ENCODE data around the gene ZFP57. TPM values are rescaled to one million over a fixed set of nuclear protein-coding genes. Genes with fewer than 3 reads are reported as not detected.

The ZFP57 gene
- total RNA-seq, 3 donors from 2014 or later (not counting 1 experiment from before 2014, with no cell fraction given): 2.9 to 12.8 TPM; not detected in 1

GRCh38 chr6:29624520-29624961, 56.4 kb downstream of the ZFP57 start:
- ATAC-seq (no peak), DNase-seq (no peak)
- H3K9me3 ChIP-seq (ENCODE audit: control insufficient read depth, insufficient read depth, low read length): no peaks in the 10 kb centered on the region
- no peak for TF ChIP-seq CTCF (IDR thresholded peaks at IDR 0.05)
- intact Hi-C loops (cut with micrococcal nuclease): no loop called here
- H3K27ac ChIP-seq (ENCODE audit: low read length): no peak overlapping the region
- H3K4me3 Mint-ChIP-seq: no peak overlapping the region
- H3K36me3 ChIP-seq (ENCODE audit: control insufficient read depth, insufficient read depth, low read length): no peaks in the 10 kb centered on the region
- peaks cover 18 to 45% of the 10 kb centered on the region in 2 donors for H3K27me3 Mint-ChIP-seq (ENCODE audit: low read depth in 2 of 2)
- H3K9me3 Mint-ChIP-seq: no peaks in the 10 kb centered on the region
- peaks cover under 1% of the 10 kb centered on the region for H3K27me3 ChIP-seq (ENCODE audit: control insufficient read depth, insufficient read depth, low read length)
- peaks cover 0 to 17% of the 10 kb centered on the region in 2 donors for H3K4me1 Mint-ChIP-seq
- H3K4me3 ChIP-seq (ENCODE audit: low read length): no peak overlapping the region
- H3K27ac Mint-ChIP-seq: no peak overlapping the region
- no peaks in the 10 kb centered on the region for H3K36me3 Mint-ChIP-seq
- H3K4me1 ChIP-seq (ENCODE audit: control insufficient read depth, insufficient read depth, low read length): peaks cover 18% of the 10 kb centered on the region
- 94% methylated on average over 3 of the region's 3 CpGs for WGBS (ENCODE audit: insufficient coverage)

Other genes starting within 250 kb of the ZFP57 start
- not detected for gene OR10C1, start 241.8 kb downstream of the ZFP57 start, total RNA-seq
- not detected for gene OR11A1, start 224.1 kb downstream of the ZFP57 start, total RNA-seq
- not detected for gene OR2H1, start 224.0 kb downstream of the ZFP57 start, total RNA-seq
- not detected for gene MAS1L, start 193.2 kb downstream of the ZFP57 start, total RNA-seq
- not detected for gene UBD, start 121.4 kb downstream of the ZFP57 start, total RNA-seq
- gene OR2H2, start 96.0 kb downstream of the ZFP57 start, total RNA-seq: not detected
- 10 to 100 TPM in 2 of 3 donors, 1 to 10 TPM in 1; 7.6 to 12.8 (median 10.9) TPM for gene GABBR1, start 48.0 kb downstream of the ZFP57 start, total RNA-seq
- gene MOG, start 24.1 kb downstream of the ZFP57 start, total RNA-seq: not detected
- gene HLA-F, start 42.3 kb upstream of the ZFP57 start, total RNA-seq: 1,000 to 10,000 TPM; 1,031 to 1,621 (median 1,125) TPM
- gene HLA-G, start 146.7 kb upstream of the ZFP57 start, total RNA-seq: 1 to 10 TPM; 1.6 to 7.7 (median 4.0) TPM

Measured in natural killer cell (primary cell).